Colonic mucosa (tissue), 4 donors: ENCODE results near the gene PNPLA1. TPM values are rescaled to one million over a fixed set of nuclear protein-coding genes. Genes with fewer than 3 reads are reported as not detected.

ENCODE experiments used
- DNase-seq: peaks from one replicate; pipeline ENCODE4 v3.0.0-alpha.2; 2020
- H3K27ac ChIP-seq: fragments of 200-600 bp; one replicate; pipeline ENCODE4 v1.8.0; 2021
- H3K27me3 ChIP-seq: fragments of 200-600 bp; one replicate; pipeline ENCODE4 v1.8.0; 2021
- H3K36me3 ChIP-seq: fragments of 200-600 bp; one replicate; pipeline ENCODE4 v1.8.0; 2021
- H3K4me1 ChIP-seq: fragments of 200-600 bp; one replicate; pipeline ENCODE4 v1.8.0; 2021; ENCODE audit warnings: mild to moderate bottlenecking
- H3K4me3 ChIP-seq: fragments of 200-600 bp; one replicate; pipeline ENCODE4 v1.8.0; 2021
- H3K9ac ChIP-seq, 2 donors: one replicate each; pipeline ENCODE4 v1.7.0; 2013; ENCODE audit warnings: control low read depth in 2 of 2, low read depth in 2 of 2, low read length in 2 of 2
- H3K9me3 ChIP-seq: fragments of 200-600 bp; one replicate; pipeline ENCODE4 v1.8.0; 2021
- CTCF ChIP-seq: fragments of 200-600 bp; IDR thresholded peaks from one replicate; pipeline ENCODE4 v1.8.0; 2022; ENCODE audit warnings: antibody characterized with exemption, mild to moderate bottlenecking
- intact Hi-C: fragments of 100-400 bp; cut with DNase I; formaldehyde crosslinking; loops from one replicate; pipeline ENCODE4 v1.14.1; 2022
- total RNA-seq, 2 donors: library from RNA; stranded (reverse); fragmentation: NEBNext Ultra II Directional in 1 of 2; extraction: Animal tissue kit (Norgen Biotek cat#: 25700) in 1 of 2; gene quantifications; one replicate each; pipeline ENCODE4 v1.2.1, GENCODE V29; 2021
- donor health status: healthy.
- donor health status: DM: no; HTN: no; CAD: no.
- donor health status: DM: no; HTN: no; CAD: no.

Gene PNPLA1
- total RNA-seq, 2 donors from 2014 or later = 0.35 TPM

DNA sequence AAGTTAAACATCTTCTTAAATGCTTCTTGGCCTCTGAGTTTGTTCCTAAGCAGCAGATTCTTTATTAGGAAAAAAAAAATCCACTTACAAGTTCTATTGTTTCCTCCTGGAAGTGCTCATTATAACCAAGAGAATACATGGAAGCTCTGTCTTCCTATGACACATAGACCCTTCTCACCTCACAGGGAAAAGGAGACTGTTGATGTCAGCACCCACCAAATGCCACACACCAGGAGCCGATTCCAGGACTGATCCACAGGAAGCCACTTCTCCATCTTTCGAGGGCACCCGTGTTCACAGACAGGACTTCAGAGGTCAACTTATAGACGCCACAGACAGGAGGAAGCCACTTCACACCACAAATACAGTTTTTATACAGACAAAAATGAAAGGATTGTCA is 80.2 kb downstream of the PNPLA1 start:
- H3K4me3 ChIP-seq = no peak overlapping the region
- H3K4me1 ChIP-seq = no peaks in the 10 kb centered on the region
- H3K27ac ChIP-seq = no peak overlapping the region
- H3K9me3 ChIP-seq = no peaks in the 10 kb centered on the region
- intact Hi-C loops = loop anchor here (10.0 kb wide), 1 partner anchor 325 kb away; the partner anchor contains the start of genes MAPK14 and SLC26A8
- no peaks in the 10 kb centered on the region for H3K27me3 ChIP-seq
- no peak overlapping the region for H3K9ac ChIP-seq
- no peak for TF ChIP-seq CTCF
- no peak for DNase-seq
- no peaks in the 10 kb centered on the region for H3K36me3 ChIP-seq

- Histone ChIP-seq H3K27me3 (no peaks in the 10 kb centered on the region), H3K36me3 (no peaks in the 10 kb centered on the region), H3K27ac (no peak overlapping the region), H3K4me3 (no peak overlapping the region), H3K9ac (no peak overlapping the region), H3K9me3 (no peaks in the 10 kb centered on the region), H3K4me1 (no peaks in the 10 kb centered on the region)
- intact Hi-C loops = loop anchor here (10.0 kb wide), 1 partner anchor 326 kb away; the partner anchor contains the start of genes MAPK14 and SLC26A8
- TF ChIP-seq CTCF = no peak
- DNase-seq = no peak
Observed at GRCh38 chr6:36350681-36351571, 81.1 kb downstream of the PNPLA1 start.

DNA sequence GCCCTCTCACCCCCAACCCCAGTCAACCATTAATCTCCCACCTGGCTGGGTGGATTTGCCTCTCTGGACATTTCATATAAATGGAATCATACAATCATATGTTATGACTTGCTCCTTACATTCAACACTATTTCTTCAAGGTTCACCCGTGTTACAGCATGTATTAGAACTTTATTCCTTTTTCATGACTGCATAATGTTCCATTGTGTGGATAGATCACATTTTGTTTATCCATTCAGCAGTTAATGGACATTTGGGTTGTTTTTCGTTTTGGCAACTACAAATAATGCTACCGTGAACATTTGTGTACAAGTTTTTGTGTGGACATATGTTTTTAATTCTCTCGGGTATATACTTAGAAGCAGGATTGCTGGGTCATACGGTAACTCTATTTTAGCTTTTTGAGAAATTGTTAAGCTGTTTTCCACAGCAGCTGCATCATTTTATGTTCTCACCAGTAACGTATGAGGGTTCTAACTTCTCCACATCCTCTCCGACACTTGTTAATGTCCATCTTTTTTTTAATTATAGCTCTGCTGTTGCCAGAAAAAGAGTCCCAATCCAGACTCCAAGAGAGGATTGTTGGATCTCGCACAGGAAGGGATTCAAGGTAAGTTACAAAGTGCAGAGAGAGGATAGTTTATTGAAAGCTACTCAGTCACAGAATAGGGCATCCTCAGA is 82.8 kb downstream of the PNPLA1 start:
- intact Hi-C loops = loop anchor here (10.0 kb wide), 1 partner anchor 328 kb away; the partner anchor contains the start of genes MAPK14 and SLC26A8
- TF ChIP-seq CTCF = no peak
- no peak overlapping the region for H3K27ac ChIP-seq
- H3K9me3 ChIP-seq = no peaks in the 10 kb centered on the region
- H3K4me3 ChIP-seq = no peak overlapping the region
- no peaks in the 10 kb centered on the region for H3K4me1 ChIP-seq
- H3K9ac ChIP-seq = no peak overlapping the region
- no peaks in the 10 kb centered on the region for H3K27me3 ChIP-seq
- no peak for DNase-seq
- H3K36me3 ChIP-seq = no peaks in the 10 kb centered on the region

DNA sequence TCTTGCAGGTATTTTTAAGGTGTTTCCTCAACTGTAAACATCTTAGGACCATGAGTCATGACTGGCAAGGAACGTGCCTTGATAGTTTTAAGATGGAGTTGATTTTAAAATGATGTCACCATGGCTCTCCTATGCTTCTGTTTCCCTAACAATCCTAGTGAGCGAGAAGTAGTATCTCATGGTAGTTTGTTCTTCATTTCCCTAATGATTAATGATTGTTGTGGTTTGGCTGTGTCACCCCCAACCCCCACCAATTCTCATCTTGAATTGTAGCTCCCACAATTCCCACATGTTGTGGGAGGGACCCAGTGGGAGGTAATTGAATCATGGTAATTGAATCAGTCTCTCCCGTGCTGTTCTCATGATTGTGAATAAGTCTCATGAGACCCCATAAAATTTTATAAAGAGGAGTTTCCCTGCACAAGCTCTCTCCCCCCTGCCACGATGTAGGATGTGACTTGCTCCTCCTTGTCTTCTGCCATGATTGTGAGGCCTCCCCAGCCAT is 83.6 kb downstream of the PNPLA1 start:
- no peaks in the 10 kb centered on the region for H3K9me3 ChIP-seq
- intact Hi-C loops = loop anchor here (10.0 kb wide), 1 partner anchor 329 kb away; the partner anchor contains the start of genes MAPK14 and SLC26A8
- no peaks in the 10 kb centered on the region for H3K27me3 ChIP-seq
- no peak overlapping the region for H3K4me3 ChIP-seq
- no peak overlapping the region for H3K27ac ChIP-seq
- no peaks in the 10 kb centered on the region for H3K4me1 ChIP-seq
- no peaks in the 10 kb centered on the region for H3K36me3 ChIP-seq
- TF ChIP-seq CTCF = no peak
- H3K9ac ChIP-seq = no peak overlapping the region
- no peak for DNase-seq

GRCh38 chr6:36355819-36356218 is 86.0 kb downstream of the PNPLA1 start:
- Histone ChIP-seq H3K9me3 (no peaks in the 10 kb centered on the region), H3K4me3 (no peak overlapping the region), H3K9ac (no peak overlapping the region), H3K27ac (no peak overlapping the region), H3K27me3 (no peaks in the 10 kb centered on the region), H3K36me3 (no peaks in the 10 kb centered on the region), H3K4me1 (no peaks in the 10 kb centered on the region)
- intact Hi-C loops = loop anchor here (5.0 to 10.0 kb wide), 2 partner anchors 54 to 331 kb away; partner anchors contain the start of genes MAPK14 and SLC26A8
- TF ChIP-seq CTCF = no peak
- no peak for DNase-seq
